Panc1 (cell line): Measurements from ENCODE around the gene PPP2R5A. TPM values are rescaled to one million over a fixed set of nuclear protein-coding genes. Genes with fewer than 3 reads are reported as not detected.

Experiments used
- ATAC-seq: fragments of 200-7000 bp; cut with Tn5 transposase; 2 replicates; pipeline ENCODE4 v1.9.1; 2020; ENCODE audit warnings: mild to moderate bottlenecking, moderate library complexity
- BruUV-seq: library from RNA; stranded (reverse); fragments of 400-500 nt; replicated peaks from 2 replicates; lab custom pipeline; 2021; lab: Mats Ljungman, UMichigan
- CTCF ChIA-PET: fragments of 300-600 bp; sonication (Branson Sonifier 250); formaldehyde crosslinking; loops from one replicate; lab custom pipeline; 2022; ENCODE audit warnings: antibody characterized with exemption; lab: Charles Lee
- POLR2A ChIA-PET: fragments of 300-600 bp; sonication (Branson Sonifier 250); formaldehyde crosslinking; loops from one replicate; lab custom pipeline; 2022; ENCODE audit warnings: antibody characterized with exemption; lab: Charles Lee
- DNase-seq: peaks from one replicate; pipeline ENCODE4 v3.0.0-alpha.2; 2010; ENCODE audit warnings: low read depth, low spot score
- H3K27ac ChIP-seq: 2 replicates; pipeline ENCODE4 v1.5.1; 2011; ENCODE audit warnings: mild to moderate bottlenecking, low read length, inconsistent platforms
- H3K27me3 ChIP-seq: fragments of 200-500 bp; sonication (Bioruptor generic); 2 replicates; pipeline ENCODE4 v1.6.0; 2014; ENCODE audit warnings: low read length, inconsistent platforms; ENCODE audit not compliant: control insufficient read depth, insufficient read depth
- H3K36me3 ChIP-seq: fragments of 200-500 bp; sonication (Bioruptor generic); 2 replicates; pipeline ENCODE4 v1.5.1; 2014; ENCODE audit warnings: inconsistent platforms, mild to moderate bottlenecking, low read length, moderate library complexity; ENCODE audit not compliant: control insufficient read depth, insufficient read depth
- H3K4me1 ChIP-seq: 2 replicates; pipeline ENCODE4 v1.5.1; 2011; ENCODE audit warnings: inconsistent platforms, mild to moderate bottlenecking, low read length, moderate library complexity; ENCODE audit not compliant: control insufficient read depth, insufficient read depth
- H3K4me3 ChIP-seq, 2 experiments: 2 replicates each; pipeline ENCODE4 v1.5.1; 2011 to 2012; ENCODE audit warnings: low read depth in 2 of 2, low read length in 2 of 2, mild to moderate bottlenecking in 2 of 2, inconsistent platforms in 1 of 2, moderate library complexity in 1 of 2
- H3K9me3 ChIP-seq: fragments of 200-500 bp; sonication (Bioruptor generic); 2 replicates; pipeline ENCODE4 v1.5.1; 2014; ENCODE audit warnings: low read depth, mild to moderate bottlenecking, inconsistent platforms, low read length, moderate library complexity; ENCODE audit not compliant: control insufficient read depth, insufficient read depth
- CTCF ChIP-seq: fragments of 450-650 bp; IDR thresholded peaks from 2 replicates; pipeline ENCODE4 v1.5.1; 2017; ENCODE audit warnings: mild to moderate bottlenecking
- POLR2AphosphoS5 ChIP-seq: IDR thresholded peaks from 2 replicates; pipeline ENCODE4 v1.6.1; 2012; ENCODE audit warnings: mild to moderate bottlenecking, low read depth, low read length, moderate library complexity
- REST ChIP-seq, 2 experiments: IDR thresholded peaks; 2 replicates each; pipeline ENCODE4 v1.6.1; 2011 to 2012; ENCODE audit warnings: low read depth in 2 of 2, control low read depth in 1 of 2, low read length in 1 of 2, mild to moderate bottlenecking in 1 of 2, moderate library complexity in 1 of 2; ENCODE audit not compliant: insufficient read depth in 1 of 2
- SIN3A ChIP-seq: IDR thresholded peaks from 2 replicates; pipeline ENCODE4 v1.6.1; 2012; ENCODE audit warnings: low read depth, mild to moderate bottlenecking, low read length, moderate library complexity, borderline replicate concordance; ENCODE audit not compliant: insufficient read depth
- TCF7L2 ChIP-seq: IDR thresholded peaks from 2 replicates; pipeline ENCODE4 v1.6.1; 2011; ENCODE audit warnings: mild to moderate bottlenecking, low read depth, low read length, inconsistent platforms
- in situ Hi-C: cut with HindIII; loops from 2 replicates; pipeline ENCODE4 v1.10.0; 2016; ENCODE audit warnings: low sequenced_read_pairs, low pct_unique_long_range_greater_than_20kb
- intact Hi-C: fragments of 100-400 bp; cut with micrococcal nuclease; formaldehyde crosslinking; loops from one replicate; pipeline ENCODE4 v1.10.0; 2022; ENCODE audit not compliant: unreplicated experiment
- total RNA-seq: library from RNA; stranded (reverse); gene quantifications from one replicate; pipeline ENCODE4 v1.2.1, GENCODE V29; 2021; ENCODE audit not compliant: unreplicated experiment

Gene PPP2R5A
- total RNA-seq, 1 experiment from 2014 or later = 44.3 TPM

GRCh38 chr1:212315184-212315583 lies 30.0 kb downstream of the PPP2R5A start:
- no peak for TF ChIP-seq CTCF
- TF ChIP-seq TCF7L2 = no peak
- TF ChIP-seq POLR2AphosphoS5 = no peak
- TF ChIP-seq REST (IDR thresholded peaks at IDR 0.05; ENCODE audit: insufficient read depth in 1 of 2, low read depth in 2 of 2, low read length in 1 of 2) = no peak
- TF ChIP-seq SIN3A = no peak
- intact Hi-C loops = no loop called here
- Histone ChIP-seq H3K36me3 (no peaks in the 10 kb centered on the region), H3K27ac (no peak overlapping the region), H3K9me3 (no peaks in the 10 kb centered on the region), H3K4me3 (no peak overlapping the region), H3K4me1 (peaks cover 18% of the 10 kb centered on the region), H3K27me3 (no peaks in the 10 kb centered on the region)
- in situ Hi-C loops = no loop called here
- no TSS peak for BruUV-seq
- no peak for DNase-seq
- ChIA-PET CTCF (no interaction called here), POLR2A (no interaction called here)
- ATAC-seq = no peak

GRCh38 chr1:212315907-212316306 lies 30.7 kb downstream of the PPP2R5A start:
- no peaks in the 10 kb centered on the region for H3K27me3 ChIP-seq
- no TSS peak for BruUV-seq
- no peaks in the 10 kb centered on the region for H3K36me3 ChIP-seq
- POLR2A ChIA-PET = no interaction called here
- H3K27ac ChIP-seq = no peak overlapping the region
- intact Hi-C loops = no loop called here
- no peak overlapping the region for H3K4me3 ChIP-seq
- CTCF ChIA-PET = no interaction called here
- H3K4me1 ChIP-seq = peaks cover 10% of the 10 kb centered on the region
- no peaks in the 10 kb centered on the region for H3K9me3 ChIP-seq
- ATAC-seq (peak; percentile 67), DNase-seq (no peak)
- in situ Hi-C loops = no loop called here
- peak; percentile 62 for TF ChIP-seq CTCF
- no peak for TF ChIP-seq REST (IDR thresholded peaks at IDR 0.05; ENCODE audit: insufficient read depth in 1 of 2, low read depth in 2 of 2, low read length in 1 of 2)
- no peak for TF ChIP-seq TCF7L2
